ENCODE data around the gene SNX24. TPM values are rescaled to one million over a fixed set of nuclear protein-coding genes. Genes with fewer than 3 reads are reported as not detected.

SNX24 gene
- total and polyA plus RNA-seq, 9 of the 15 experiments (the other 6 are each of a cell fraction or from before 2014, with no cell fraction given): 5.3 to 10.1 (median 7.9) TPM

DNA sequence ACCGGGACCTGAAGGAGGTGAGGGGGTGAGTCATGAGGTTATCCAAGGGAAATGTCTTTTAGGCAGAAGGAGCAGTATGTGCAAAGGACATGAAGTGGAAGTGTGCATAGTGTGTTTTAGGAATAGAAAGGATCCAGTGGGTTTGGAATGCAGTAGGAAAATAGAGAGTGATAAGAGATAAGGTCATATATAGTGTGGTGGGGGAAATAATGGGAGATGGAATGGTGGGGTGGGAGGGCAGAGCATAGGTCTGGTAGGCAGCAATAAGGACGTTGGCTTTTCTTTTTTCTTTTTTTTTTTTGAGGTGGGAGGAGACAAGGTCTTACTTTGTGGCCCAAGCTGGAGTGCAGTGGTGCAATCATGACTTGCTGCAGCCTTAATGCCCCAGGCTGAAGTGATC lies 17.8 kb downstream of the SNX24 start (continued):
- TF ChIP-seq RBM14 (IDR thresholded peaks at IDR 0.05; ENCODE audit: borderline replicate concordance, insufficient read depth, low read depth, low read length) (no peak), TCF7L2 (IDR thresholded peaks at IDR 0.05; ENCODE audit: low read depth, low read length) (no peak), VEZF1 (CRISPR knock-in tag; IDR thresholded peaks at IDR 0.05) (peak; percentile 69), ZNF696 (CRISPR knock-in tag; conservative IDR thresholded peaks at IDR 0.05) (no peak), STAT5B (CRISPR knock-in tag; IDR thresholded peaks at IDR 0.05) (no peak), MED1 (CRISPR knock-in tag; IDR thresholded peaks at IDR 0.05; ENCODE audit: borderline replicate concordance) (no peak), ZNF121 (CRISPR knock-in tag; conservative IDR thresholded peaks at IDR 0.05) (no peak), ZNF347 (CRISPR knock-in tag; IDR thresholded peaks at IDR 0.05; ENCODE audit: low read depth) (no peak), DPF2 (IDR thresholded peaks at IDR 0.05) (peak; percentile 99), GTF2F1 (IDR thresholded peaks at IDR 0.05; ENCODE audit: low read depth, low read length) (no peak), STAT5A (IDR thresholded peaks at IDR 0.05; ENCODE audit: borderline replicate concordance, low read length) (peak; percentile 56; the same call in 1 of the 2 replicates), NFXL1 (CRISPR knock-in tag; IDR thresholded peaks at IDR 0.05) (no peak), BRD4 (IDR thresholded peaks at IDR 0.05) (no peak), NFE2L1 (tag; IDR thresholded peaks at IDR 0.05; ENCODE audit: borderline replicate concordance, low read depth) (no peak), NCOA4 (IDR thresholded peaks at IDR 0.05; ENCODE audit: partially characterized antibody) (peak; percentile 51), HDAC6 (IDR thresholded peaks at IDR 0.05; ENCODE audit: low read depth, low read length) (no peak), TAF9B (IDR thresholded peaks at IDR 0.05; ENCODE audit: partially characterized antibody) (no peak), HDAC1 (IDR thresholded peaks at IDR 0.05) (peak in 1 of 2 experiments; percentile 94; a peak in 2 of 4 replicates), GABPA (tag; conservative IDR thresholded peaks at IDR 0.05; ENCODE audit: low read depth) (no peak)
- TF ChIP-seq, protein P1, sequence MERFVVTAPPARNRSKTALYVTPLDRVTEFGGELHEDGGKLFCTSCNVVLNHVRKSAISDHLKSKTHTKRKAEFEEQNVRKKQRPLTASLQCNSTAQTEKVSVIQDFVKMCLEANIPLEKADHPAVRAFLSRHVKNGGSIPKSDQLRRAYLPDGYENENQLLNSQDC (CRISPR knock-in tag; IDR thresholded peaks at IDR 0.05): no peak
- TF ChIP-seq, protein P2, sequence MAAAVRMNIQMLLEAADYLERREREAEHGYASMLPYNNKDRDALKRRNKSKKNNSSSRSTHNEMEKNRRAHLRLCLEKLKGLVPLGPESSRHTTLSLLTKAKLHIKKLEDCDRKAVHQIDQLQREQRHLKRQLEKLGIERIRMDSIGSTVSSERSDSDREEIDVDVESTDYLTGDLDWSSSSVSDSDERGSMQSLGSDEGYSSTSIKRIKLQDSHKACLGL (CRISPR knock-in tag; IDR thresholded peaks at IDR 0.05; ENCODE audit: borderline replicate concordance, poor library complexity, severe bottlenecking): no peak
- TF ChIP-seq, protein P3, sequence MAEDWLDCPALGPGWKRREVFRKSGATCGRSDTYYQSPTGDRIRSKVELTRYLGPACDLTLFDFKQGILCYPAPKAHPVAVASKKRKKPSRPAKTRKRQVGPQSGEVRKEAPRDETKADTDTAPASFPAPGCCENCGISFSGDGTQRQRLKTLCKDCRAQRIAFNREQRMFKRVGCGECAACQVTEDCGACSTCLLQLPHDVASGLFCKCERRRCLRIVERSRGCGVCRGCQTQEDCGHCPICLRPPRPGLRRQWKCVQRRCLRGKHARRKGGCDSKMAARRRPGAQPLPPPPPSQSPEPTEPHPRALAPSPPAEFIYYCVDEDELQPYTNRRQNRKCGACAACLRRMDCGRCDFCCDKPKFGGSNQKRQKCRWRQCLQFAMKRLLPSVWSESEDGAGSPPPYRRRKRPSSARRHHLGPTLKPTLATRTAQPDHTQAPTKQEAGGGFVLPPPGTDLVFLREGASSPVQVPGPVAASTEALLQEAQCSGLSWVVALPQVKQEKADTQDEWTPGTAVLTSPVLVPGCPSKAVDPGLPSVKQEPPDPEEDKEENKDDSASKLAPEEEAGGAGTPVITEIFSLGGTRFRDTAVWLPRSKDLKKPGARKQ (CRISPR knock-in tag; IDR thresholded peaks at IDR 0.05): no peak
- TF ChIP-seq, protein P4, sequence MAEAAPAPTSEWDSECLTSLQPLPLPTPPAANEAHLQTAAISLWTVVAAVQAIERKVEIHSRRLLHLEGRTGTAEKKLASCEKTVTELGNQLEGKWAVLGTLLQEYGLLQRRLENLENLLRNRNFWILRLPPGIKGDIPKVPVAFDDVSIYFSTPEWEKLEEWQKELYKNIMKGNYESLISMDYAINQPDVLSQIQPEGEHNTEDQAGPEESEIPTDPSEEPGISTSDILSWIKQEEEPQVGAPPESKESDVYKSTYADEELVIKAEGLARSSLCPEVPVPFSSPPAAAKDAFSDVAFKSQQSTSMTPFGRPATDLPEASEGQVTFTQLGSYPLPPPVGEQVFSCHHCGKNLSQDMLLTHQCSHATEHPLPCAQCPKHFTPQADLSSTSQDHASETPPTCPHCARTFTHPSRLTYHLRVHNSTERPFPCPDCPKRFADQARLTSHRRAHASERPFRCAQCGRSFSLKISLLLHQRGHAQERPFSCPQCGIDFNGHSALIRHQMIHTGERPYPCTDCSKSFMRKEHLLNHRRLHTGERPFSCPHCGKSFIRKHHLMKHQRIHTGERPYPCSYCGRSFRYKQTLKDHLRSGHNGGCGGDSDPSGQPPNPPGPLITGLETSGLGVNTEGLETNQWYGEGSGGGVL (CRISPR knock-in tag; IDR thresholded peaks at IDR 0.05): no peak
